Transverse colon (tissue), 4 donors: ENCODE measurements around the gene NTRK3. TPM values are rescaled to one million over a fixed set of nuclear protein-coding genes. Genes with fewer than 3 reads are reported as not detected.

Experiments used
- DNase-seq: peaks from one replicate; pipeline ENCODE4 v3.0.0-alpha.2; 2019
- H3K27ac ChIP-seq, 4 donors: fragments of 200-600 bp; sonication (generic); 2 replicates each; pipeline ENCODE4 v1.5.1; 2016 to 2018; ENCODE audit warnings: inconsistent platforms in 4 of 4
- H3K27me3 ChIP-seq: fragments of 200-600 bp; sonication (generic); 2 replicates; pipeline ENCODE4 v1.5.1; 2017; ENCODE audit warnings: inconsistent platforms
- H3K36me3 ChIP-seq, 4 donors: fragments of 200-600 bp; sonication (generic); 2 replicates each; pipeline ENCODE4 v1.5.1; 2017 to 2019; ENCODE audit warnings: inconsistent platforms in 4 of 4
- H3K4me1 ChIP-seq, 4 donors: fragments of 200-600 bp; sonication (generic); 2 replicates each; pipeline ENCODE4 v1.5.1; 2017 to 2020; ENCODE audit warnings: inconsistent platforms in 4 of 4
- H3K4me3 ChIP-seq, 4 donors: fragments of 200-600 bp; sonication (generic); 1 replicate in 1 of 4; 2 replicates in 3 of 4; pipeline versions ENCODE4 v1.5.1 to v1.6.1; 2017 to 2019; ENCODE audit warnings: inconsistent platforms in 4 of 4
- H3K9me3 ChIP-seq, 2 donors: fragments of 200-600 bp; sonication (generic); 2 replicates each; pipeline ENCODE4 v1.5.1; 2017 to 2019; ENCODE audit warnings: inconsistent platforms in 2 of 2
- CTCF ChIP-seq, 5 experiments: fragments of 200-600 bp in 3 of 5; fragments of 450-650 bp in 2 of 5; sonication (generic) in 3 of 5; IDR thresholded peaks; 1 replicate in 2 of 5; 2 replicates in 3 of 5; pipeline ENCODE4 v1.5.1; 2016 to 2017; ENCODE audit warnings: antibody characterized with exemption in 5 of 5, inconsistent platforms in 3 of 5, mild to moderate bottlenecking in 2 of 5, moderate library complexity in 1 of 5
- EP300 ChIP-seq: sonication (generic); formaldehyde crosslinking; IDR thresholded peaks from one replicate; pipeline ENCODE4 v1.6.1; 2017; ENCODE audit warnings: antibody characterized with exemption, low read depth
- POLR2A ChIP-seq: fragments of 450-650 bp; IDR thresholded peaks from one replicate; pipeline ENCODE4 v1.6.1; 2016; ENCODE audit warnings: antibody characterized with exemption, mild to moderate bottlenecking, moderate library complexity
- POLR2AphosphoS5 ChIP-seq, 3 donors: sonication (generic); formaldehyde crosslinking; IDR thresholded peaks; one replicate each; pipeline ENCODE4 v1.6.1; 2016; ENCODE audit warnings: antibody characterized with exemption in 3 of 3
- WGBS, 2 donors: methylation state at CpG; one replicate each; pipeline ENCODE4 v1.1.5; 2018; ENCODE audit warnings: low coverage in 1 of 2; 5-methylcytosine and 5-hydroxymethylcytosine counted together
- in situ Hi-C, 4 donors: fragments of 200-750 bp; cut with MboI; loops; one replicate each; pipeline versions ENCODE4 v1.15.0 to v1.15.1; 2017; ENCODE audit warnings: low sequenced_read_pairs in 3 of 4, low pct_ligation_motif_present in 1 of 4, low pct_unique_long_range_greater_than_20kb in 1 of 4
- intact Hi-C: fragments of 100-400 bp; cut with DNase I; formaldehyde crosslinking; loops from one replicate; pipeline ENCODE4 v1.15.1; 2023; ENCODE audit warnings: low total_unique reads
- total RNA-seq, 4 donors: library from RNA; depleted of rRNA; stranded (reverse); fragments of >200 nt; gene quantifications; one replicate each; pipeline ENCODE4 v1.1.0, GENCODE V29; 2016

Gene NTRK3
- total RNA-seq, 4 donors from 2014 or later, result 1.1 to 2.8 (median 2.4) TPM

- intact Hi-C loops (no loop called here), in situ Hi-C loops (no loop called here)
- TF ChIP-seq POLR2A, result no peak
- no peak for TF ChIP-seq POLR2AphosphoS5 (IDR thresholded peaks at IDR 0.05)
- TF ChIP-seq EP300, result no peak
- no peak for TF ChIP-seq CTCF (IDR thresholded peaks at IDR 0.05)
- no peak overlapping the region for H3K4me3 ChIP-seq
- no peaks in the 10 kb centered on the region for H3K36me3 ChIP-seq
- no peaks in the 10 kb centered on the region for H3K4me1 ChIP-seq
- no peaks in the 10 kb centered on the region for H3K9me3 ChIP-seq
- WGBS, 2 donors, result 81 to 87% methylated on average over 7 to 10 of the region's 10 CpGs
- no peak for DNase-seq
- peaks cover 6% of the 10 kb centered on the region for H3K27me3 ChIP-seq
- no peak overlapping the region for H3K27ac ChIP-seq
Measured at GRCh38 chr15:88266170-88266569, 9.6 kb upstream of the NTRK3 start.

GRCh38 chr15:88264622-88265021 lies 8.1 kb upstream of the NTRK3 start:
- H3K9me3 ChIP-seq, result no peaks in the 10 kb centered on the region
- intact Hi-C loops (no loop called here), in situ Hi-C loops (no loop called here)
- H3K27ac ChIP-seq, result no peak overlapping the region
- H3K4me3 ChIP-seq, result no peak overlapping the region
- H3K4me1 ChIP-seq, result no peaks in the 10 kb centered on the region
- H3K36me3 ChIP-seq, result no peaks in the 10 kb centered on the region
- DNase-seq, result no peak
- TF ChIP-seq POLR2A (no peak), EP300 (no peak)
- WGBS, 2 donors, result 70 to 76% methylated on average over 4 of the region's 4 CpGs
- H3K27me3 ChIP-seq, result peaks cover 6% of the 10 kb centered on the region

DNA sequence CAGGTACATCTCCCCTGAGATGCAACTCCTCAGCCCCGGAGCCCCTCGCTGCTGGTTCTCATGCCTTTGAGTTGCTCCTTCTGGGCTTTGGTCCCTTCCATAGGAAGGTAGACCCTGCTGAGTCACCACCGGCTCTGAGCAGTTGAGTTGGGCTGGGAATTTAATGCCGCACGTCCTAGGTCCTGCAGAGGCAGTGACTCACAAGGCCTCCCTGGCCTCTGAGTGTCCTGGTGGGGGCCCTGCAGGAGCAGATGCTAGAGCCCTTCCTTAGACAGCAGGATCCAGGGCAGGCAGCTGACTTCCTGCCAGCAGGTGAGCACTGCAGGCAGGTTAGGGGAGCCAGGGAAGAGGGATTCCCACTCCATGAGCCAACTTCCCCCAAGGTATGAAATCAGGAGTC lies 5.5 kb upstream of the NTRK3 start:
- Histone ChIP-seq H3K27ac (no peak overlapping the region), H3K36me3 (no peaks in the 10 kb centered on the region), H3K4me1 (peaks cover 0 to 11% (median 0%) of the 10 kb centered on the region in 4 donors), H3K9me3 (no peaks in the 10 kb centered on the region), H3K27me3 (peaks cover 25% of the 10 kb centered on the region), H3K4me3 (no peak overlapping the region)
- DNase-seq, result no peak
- WGBS, 2 donors, result 78% methylated on average over 5 of the region's 5 CpGs; no CpG with 5 or more reads in 1 of the 2 donors
- intact Hi-C loops (no loop called here), in situ Hi-C loops (no loop called here)
- TF ChIP-seq POLR2A, result no peak
- TF ChIP-seq EP300, result no peak
- TF ChIP-seq CTCF (IDR thresholded peaks at IDR 0.05), result no peak
- no peak for TF ChIP-seq POLR2AphosphoS5 (IDR thresholded peaks at IDR 0.05)

DNA sequence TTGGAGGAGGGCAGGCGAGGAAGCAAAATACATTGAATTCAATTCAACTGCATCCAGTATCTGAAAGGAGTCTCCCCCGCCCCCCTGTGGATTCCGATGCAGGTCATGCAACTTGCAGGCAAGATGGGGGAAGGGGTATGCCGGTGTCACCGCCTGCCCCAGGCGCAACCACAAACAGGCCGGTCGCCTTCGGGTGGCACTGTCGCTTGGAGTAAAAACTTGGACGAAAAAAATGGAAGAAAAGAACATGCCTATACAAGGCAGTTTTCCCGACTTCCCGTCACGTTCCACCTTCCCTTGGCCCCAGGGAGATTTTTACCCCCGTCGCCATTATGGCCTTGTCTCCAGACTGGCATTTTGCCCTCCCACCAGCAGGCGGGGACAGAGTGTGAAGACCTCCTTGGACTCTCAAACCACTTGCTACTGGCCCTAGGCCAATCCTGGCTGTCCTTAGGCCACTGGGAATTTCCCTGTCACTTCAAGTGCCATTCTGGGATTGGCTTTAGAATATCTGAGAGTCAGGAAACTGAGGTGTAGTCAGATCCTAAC lies 1.6 kb upstream of the NTRK3 start:
- H3K36me3 ChIP-seq, result no peaks in the 10 kb centered on the region
- no peak for TF ChIP-seq POLR2AphosphoS5 (IDR thresholded peaks at IDR 0.05)
- TF ChIP-seq CTCF (IDR thresholded peaks at IDR 0.05), result no peak
- TF ChIP-seq EP300, result no peak
- TF ChIP-seq POLR2A, result no peak
- no peak for DNase-seq
- intact Hi-C loops, result no loop called here
- H3K27me3 ChIP-seq, result peaks cover 61% of the 10 kb centered on the region
- in situ Hi-C loops, result no loop called here
- no peaks in the 10 kb centered on the region for H3K9me3 ChIP-seq
- H3K27ac ChIP-seq, result no peak overlapping the region
- no peak overlapping the region for H3K4me3 ChIP-seq
- H3K4me1 ChIP-seq, result peaks cover 0 to 29% (median 2%) of the 10 kb centered on the region in 4 donors
- 25 to 32% methylated on average over 1 to 17 of the region's 17 CpGs for WGBS, 2 donors
